Skin epidermis (tissue), 12 donors: ENCODE measurements around the gene SUMO2.
"Not testable (repeated sequence)": the region's sequence is repeated elsewhere in the genome, so short reads cannot be mapped to it uniquely, and the experiment has no call there.

Experiments
- H3K27ac ChIP-seq, 21 experiments: fragments of 200-600 bp; sonication (generic) in 11 of 21; one replicate each; pipeline ENCODE4 v1.5.0; 2020; ENCODE audit warnings: mild to moderate bottlenecking in 3 of 21, inconsistent platforms in 2 of 21, moderate library complexity in 2 of 21
- H3K4me3 ChIP-seq, 7 experiments: fragments of 200-600 bp; sonication (generic) in 2 of 7; one replicate each; pipeline ENCODE4 v1.5.0; 2020; ENCODE audit warnings: inconsistent platforms in 2 of 7, mild to moderate bottlenecking in 2 of 7, moderate library complexity in 1 of 7

The SUMO2 gene

GRCh38 chr17:75183999-75184884 is 1.5 kb upstream of the SUMO2 start:
- H3K27ac ChIP-seq: peak overlapping the region in 2 of 21 experiments; percentile 100
- no peak overlapping the region for H3K4me3 ChIP-seq

- Histone ChIP-seq H3K4me3 (peak overlapping the region; percentile 54 to 100 (median 84)), H3K27ac (peak overlapping the region; percentile 95 to 100 (median 100))
Observed at GRCh38 chr17:75182319-75182568, 515 bp downstream of the SUMO2 start.

- Histone ChIP-seq H3K27ac (peak overlapping the region; percentile 95 to 100 (median 100)), H3K4me3 (peak overlapping the region; percentile 54 to 100 (median 84))
Observed at GRCh38 chr17:75181608-75182318, 996 bp downstream of the SUMO2 start.

GRCh38 chr17:75181110-75181509 is 1.6 kb downstream of the SUMO2 start:
- Histone ChIP-seq H3K27ac (peak overlapping the region in 11 of 21 experiments; percentile 95 to 100 (median 99)), H3K4me3 (peak overlapping the region; percentile 54 to 100 (median 84))

- Histone ChIP-seq H3K27ac (no peak overlapping the region), H3K4me3 (no peak overlapping the region)
Observed at GRCh38 chr17:75178453-75178852, 4.3 kb downstream of the SUMO2 start.

- Histone ChIP-seq H3K27ac (no peak overlapping the region), H3K4me3 (no peak overlapping the region)
Observed at GRCh38 chr17:75176625-75177024, 6.1 kb downstream of the SUMO2 start.

- H3K4me3 ChIP-seq: no peak overlapping the region
Observed at GRCh38 chr17:75174996-75175395, 7.8 kb downstream of the SUMO2 start.

GRCh38 chr17:75173526-75173925 is 9.2 kb downstream of the SUMO2 start:
- no peak overlapping the region for H3K4me3 ChIP-seq
- no peak overlapping the region for H3K27ac ChIP-seq

More at GRCh38 chr17:75174996-75175395, 7.8 kb downstream of the SUMO2 start:
- no peak overlapping the region for H3K27ac ChIP-seq

- no peak overlapping the region for H3K27ac ChIP-seq
- no peak overlapping the region for H3K4me3 ChIP-seq
Observed at GRCh38 chr17:75168998-75169397, 13.8 kb downstream of the SUMO2 start.

- H3K4me3 ChIP-seq: not testable (repeated sequence)
Observed at GRCh38 chr17:75164606-75165005, 18.2 kb downstream of the SUMO2 start.

GRCh38 chr17:75163074-75163473 is 19.7 kb downstream of the SUMO2 start:
- Histone ChIP-seq H3K4me3 (no peak overlapping the region), H3K27ac (no peak overlapping the region)

More at GRCh38 chr17:75164606-75165005, 18.2 kb downstream of the SUMO2 start:
- not testable (repeated sequence) for H3K27ac ChIP-seq

- Histone ChIP-seq H3K27ac (peak overlapping the region in 1 of 21 experiments; percentile 10), H3K4me3 (no peak overlapping the region)
Observed at GRCh38 chr17:75160211-75160610, 22.5 kb downstream of the SUMO2 start.

- peak overlapping the region in 1 of 21 experiments; percentile 34 for H3K27ac ChIP-seq
- H3K4me3 ChIP-seq: no peak overlapping the region
Observed at GRCh38 chr17:75159196-75160031, 23.3 kb downstream of the SUMO2 start.

GRCh38 chr17:75158480-75158879 is 24.3 kb downstream of the SUMO2 start:
- not testable (repeated sequence) for H3K27ac ChIP-seq, H3K4me3 ChIP-seq

GRCh38 chr17:75155191-75155601 is 27.6 kb downstream of the SUMO2 start:
- peak overlapping the region in 2 of 7 experiments; percentile 93 to 96 for H3K4me3 ChIP-seq
- H3K27ac ChIP-seq: peak overlapping the region in 12 of 21 experiments; percentile 28 to 93 (median 79)

- peak within 1 kb of the TSS; percentile 3 to 93 (median 86) for H3K27ac ChIP-seq
- peak within 1 kb of the TSS; percentile 63 to 96 (median 89) for H3K4me3 ChIP-seq
Observed at GRCh38 chr17:75154195-75155106, 28.3 kb downstream of the SUMO2 start, which contains the start of gene JPT1. Gene JPT1 (minus strand): TSS chr17:75154512. CDS start chr17:75154397, 115 bp downstream.

GRCh38 chr17:75153780-75154194 is 29.0 kb downstream of the SUMO2 start:
- Histone ChIP-seq H3K27ac (peak overlapping the region; percentile 3 to 93 (median 86)), H3K4me3 (peak overlapping the region; percentile 63 to 96 (median 89))

- H3K27ac ChIP-seq: peak overlapping the region in 20 of 21 experiments; percentile 3 to 93 (median 86)
- peak overlapping the region; percentile 63 to 96 (median 89) for H3K4me3 ChIP-seq
Observed at GRCh38 chr17:75152922-75153779, 29.6 kb downstream of the SUMO2 start.
